GM21576 (cell line): ENCODE measurements around the gene TTC14.

Experiments
- ATAC-seq: cut with Tn5 transposase; IDR thresholded peaks from one replicate; pipeline ENCODE4 v1.9.1; 2021; ENCODE audit warnings: mild to moderate bottlenecking, moderate library complexity; ENCODE audit not compliant: unreplicated experiment

The TTC14 gene

GRCh38 chr3:180631317-180631716, 29.4 kb downstream of the TTC14 start:
- no peak for ATAC-seq

GRCh38 chr3:180633722-180634121, 31.8 kb downstream of the TTC14 start:
- ATAC-seq: no peak

GRCh38 chr3:180640987-180641386, 39.0 kb downstream of the TTC14 start:
- no peak for ATAC-seq

GRCh38 chr3:180646187-180646790, 44.3 kb downstream of the TTC14 start:
- ATAC-seq: no peak

- no peak for ATAC-seq
These were observed 54.4 kb downstream of the TTC14 start for GRCh38 chr3:180656406-180656805.

- no peak for ATAC-seq
These were observed 55.1 kb downstream of the TTC14 start for GRCh38 chr3:180657094-180657493.
